DOHH2 (cell line): ENCODE results near the gene LRRC4.

ENCODE experiments used
- CTCF ChIP-seq: fragments of 200-600 bp; sonication (generic); IDR thresholded peaks from one replicate; pipeline ENCODE4 v1.5.1; 2014; ENCODE audit warnings: antibody characterized with exemption, mild to moderate bottlenecking, low read depth, low read length; ENCODE audit not compliant: poor library complexity, severe bottlenecking
- EZH2phosphoT487 ChIP-seq: fragments of 200-600 bp; sonication (generic); IDR thresholded peaks from 2 replicates; pipeline ENCODE4 v1.6.1; 2017; ENCODE audit warnings: borderline replicate concordance, mild to moderate bottlenecking, antibody characterized with exemption, low read length, moderate library complexity, mixed read lengths

DNA sequence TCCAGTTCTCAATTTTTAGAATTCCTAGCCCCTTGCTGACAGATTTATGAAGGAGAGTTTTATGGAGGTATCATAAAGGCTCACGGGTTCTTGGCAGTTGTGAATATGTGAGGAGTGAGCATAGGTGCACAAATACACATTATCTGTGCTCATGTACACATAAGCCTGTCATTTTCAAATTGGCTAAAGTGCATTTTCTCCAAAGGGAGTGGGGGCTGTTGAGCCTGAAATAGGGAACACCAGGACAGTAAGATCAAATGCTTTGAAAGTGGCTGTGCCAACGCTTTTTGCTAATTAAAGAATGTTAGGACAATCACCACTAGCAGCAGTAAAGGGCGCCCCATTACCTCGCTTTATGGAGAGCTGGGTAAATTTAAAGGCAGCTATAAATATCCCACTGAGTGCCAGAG, 8.3 kb upstream of the LRRC4 start:
- no peak for TF ChIP-seq CTCF
- TF ChIP-seq EZH2phosphoT487 = no peak
